Measurements from ENCODE around the gene ZC2HC1C. TPM values are rescaled to one million over a fixed set of nuclear protein-coding genes. Genes with fewer than 3 reads are reported as not detected.

The ZC2HC1C gene
- total RNA-seq, 2 donors from 2014 or later, result 2.3 to 2.7 TPM

GRCh38 chr14:75077794-75078193, 8.4 kb downstream of the ZC2HC1C start:
- H3K36me3 ChIP-seq (ENCODE audit: control insufficient read depth, insufficient read depth, low read length), result peaks cover 3% of the 10 kb centered on the region
- no peak overlapping the region for H3K27ac Mint-ChIP-seq
- peaks cover 6% of the 10 kb centered on the region for H3K36me3 Mint-ChIP-seq (ENCODE audit: low read depth)
- no peak overlapping the region for H3K4me3 Mint-ChIP-seq
- H3K9me3 ChIP-seq (ENCODE audit: control insufficient read depth, low read length), result no peaks in the 10 kb centered on the region
- H3K9ac ChIP-seq (ENCODE audit: extremely low read depth, low read length, poor library complexity, severe bottlenecking), result no peak overlapping the region
- H3K27me3 ChIP-seq (ENCODE audit: control insufficient read depth, insufficient read depth, low read length, poor library complexity, severe bottlenecking), result no peaks in the 10 kb centered on the region
- H3K27ac ChIP-seq (ENCODE audit: low read depth, low read length), result no peak overlapping the region
- TF ChIP-seq, protein P1, sequence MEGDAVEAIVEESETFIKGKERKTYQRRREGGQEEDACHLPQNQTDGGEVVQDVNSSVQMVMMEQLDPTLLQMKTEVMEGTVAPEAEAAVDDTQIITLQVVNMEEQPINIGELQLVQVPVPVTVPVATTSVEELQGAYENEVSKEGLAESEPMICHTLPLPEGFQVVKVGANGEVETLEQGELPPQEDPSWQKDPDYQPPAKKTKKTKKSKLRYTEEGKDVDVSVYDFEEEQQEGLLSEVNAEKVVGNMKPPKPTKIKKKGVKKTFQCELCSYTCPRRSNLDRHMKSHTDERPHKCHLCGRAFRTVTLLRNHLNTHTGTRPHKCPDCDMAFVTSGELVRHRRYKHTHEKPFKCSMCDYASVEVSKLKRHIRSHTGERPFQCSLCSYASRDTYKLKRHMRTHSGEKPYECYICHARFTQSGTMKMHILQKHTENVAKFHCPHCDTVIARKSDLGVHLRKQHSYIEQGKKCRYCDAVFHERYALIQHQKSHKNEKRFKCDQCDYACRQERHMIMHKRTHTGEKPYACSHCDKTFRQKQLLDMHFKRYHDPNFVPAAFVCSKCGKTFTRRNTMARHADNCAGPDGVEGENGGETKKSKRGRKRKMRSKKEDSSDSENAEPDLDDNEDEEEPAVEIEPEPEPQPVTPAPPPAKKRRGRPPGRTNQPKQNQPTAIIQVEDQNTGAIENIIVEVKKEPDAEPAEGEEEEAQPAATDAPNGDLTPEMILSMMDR (conservative IDR thresholded peaks at IDR 0.05), result no peak
- peaks cover 2% of the 10 kb centered on the region for H3K4me1 ChIP-seq (ENCODE audit: control insufficient read depth, insufficient read depth, low read length)
- no peak for DNase-seq
- H3K4me3 ChIP-seq (ENCODE audit: low read length), result no peak overlapping the region
- H3K4me1 Mint-ChIP-seq, result no peaks in the 10 kb centered on the region
- H3K9me3 Mint-ChIP-seq, result no peaks in the 10 kb centered on the region
- no peaks in the 10 kb centered on the region for H3K27me3 Mint-ChIP-seq (ENCODE audit: insufficient read depth)

DNA sequence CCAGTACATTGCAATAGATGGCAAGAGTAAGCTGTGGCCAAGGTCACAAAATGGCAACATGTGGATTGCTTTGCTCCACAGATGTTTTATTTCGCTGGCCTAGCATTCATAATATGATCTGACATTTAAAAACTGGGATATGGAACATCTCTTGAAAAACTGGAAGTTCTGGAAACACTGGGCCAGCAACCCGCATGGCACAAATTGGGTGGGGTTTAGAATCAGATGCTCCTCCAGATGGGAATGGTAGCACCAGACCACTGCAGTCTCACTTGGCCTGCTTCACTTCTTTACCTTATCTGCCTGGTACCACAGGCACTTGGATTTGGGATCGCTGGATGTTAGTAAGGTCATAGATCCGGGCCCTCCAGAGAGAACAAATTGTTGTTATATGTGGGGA, 10.1 kb downstream of the ZC2HC1C start:
- no peak overlapping the region for H3K27ac Mint-ChIP-seq

DNA sequence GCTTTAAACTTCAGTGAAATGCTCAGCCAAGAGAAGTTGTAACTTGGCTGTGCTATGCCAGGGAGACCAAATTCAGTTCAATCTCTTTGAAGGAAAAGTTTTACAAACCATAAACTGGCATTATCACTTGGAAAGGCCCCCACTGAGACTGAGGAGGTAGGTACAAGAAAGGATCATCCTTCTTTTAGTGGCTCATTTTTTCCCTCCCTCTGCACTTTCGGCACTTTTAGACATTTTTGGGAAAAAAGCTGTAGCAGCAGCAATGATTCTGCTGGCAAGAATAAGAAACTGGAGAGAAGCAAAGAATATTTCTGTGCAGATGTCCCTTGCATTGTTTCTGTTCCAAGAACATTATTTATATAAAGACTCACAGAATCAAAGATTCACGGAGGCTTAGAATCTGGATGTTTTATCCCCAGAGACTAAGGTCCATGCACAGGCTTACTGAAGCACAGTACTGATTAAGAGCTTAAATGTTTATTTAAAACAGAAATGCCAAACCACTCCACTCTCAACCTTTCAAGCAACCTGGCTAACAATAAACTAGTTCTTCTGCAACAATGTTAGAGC, 12.3 kb downstream of the ZC2HC1C start:
- Histone ChIP-seq H3K27ac (ENCODE audit: low read depth, low read length) (no peak overlapping the region), H3K4me3 (ENCODE audit: low read length) (no peak overlapping the region), H3K4me1 (ENCODE audit: control insufficient read depth, insufficient read depth, low read length) (peaks cover 2% of the 10 kb centered on the region), H3K9ac (ENCODE audit: extremely low read depth, low read length, poor library complexity, severe bottlenecking) (no peak overlapping the region), H3K27me3 (ENCODE audit: control insufficient read depth, insufficient read depth, low read length, poor library complexity, severe bottlenecking) (no peaks in the 10 kb centered on the region), H3K36me3 (ENCODE audit: control insufficient read depth, insufficient read depth, low read length) (peaks cover 33% of the 10 kb centered on the region), H3K9me3 (ENCODE audit: control insufficient read depth, low read length) (no peaks in the 10 kb centered on the region)
- DNase-seq, result no peak
- no peaks in the 10 kb centered on the region for H3K9me3 Mint-ChIP-seq
- peaks cover 33% of the 10 kb centered on the region for H3K36me3 Mint-ChIP-seq (ENCODE audit: low read depth)
- TF ChIP-seq, protein P1 (conservative IDR thresholded peaks at IDR 0.05), result no peak
- H3K27me3 Mint-ChIP-seq (ENCODE audit: insufficient read depth), result no peaks in the 10 kb centered on the region
- no peaks in the 10 kb centered on the region for H3K4me1 Mint-ChIP-seq
- H3K4me3 Mint-ChIP-seq, result no peak overlapping the region
- no peak overlapping the region for H3K27ac Mint-ChIP-seq
- 85% methylated on average over 2 of the region's 2 CpGs; no CpG with 5 or more reads in 1 of the 2 experiments for WGBS, 2 experiments (ENCODE audit: insufficient coverage in 1 of 2, insufficient read length in 1 of 2)

More for the DNA sequence above, 10.1 kb downstream of the ZC2HC1C start:
- Histone ChIP-seq H3K4me3 (ENCODE audit: low read length) (no peak overlapping the region), H3K36me3 (ENCODE audit: control insufficient read depth, insufficient read depth, low read length) (peaks cover 13% of the 10 kb centered on the region), H3K9me3 (ENCODE audit: control insufficient read depth, low read length) (no peaks in the 10 kb centered on the region), H3K27me3 (ENCODE audit: control insufficient read depth, insufficient read depth, low read length, poor library complexity, severe bottlenecking) (no peaks in the 10 kb centered on the region), H3K9ac (ENCODE audit: extremely low read depth, low read length, poor library complexity, severe bottlenecking) (no peak overlapping the region), H3K27ac (ENCODE audit: low read depth, low read length) (no peak overlapping the region), H3K4me1 (ENCODE audit: control insufficient read depth, insufficient read depth, low read length) (peaks cover 2% of the 10 kb centered on the region)
- no peak for DNase-seq
- H3K9me3 Mint-ChIP-seq, result no peaks in the 10 kb centered on the region
- no peak overlapping the region for H3K4me3 Mint-ChIP-seq
- TF ChIP-seq, protein P1 (conservative IDR thresholded peaks at IDR 0.05), result no peak
- no peaks in the 10 kb centered on the region for H3K27me3 Mint-ChIP-seq (ENCODE audit: insufficient read depth)
- no peaks in the 10 kb centered on the region for H3K4me1 Mint-ChIP-seq
- peaks cover 15% of the 10 kb centered on the region for H3K36me3 Mint-ChIP-seq (ENCODE audit: low read depth)
- WGBS, 2 experiments (ENCODE audit: insufficient coverage in 1 of 2, insufficient read length in 1 of 2), result 93 to 100% methylated on average over 3 to 4 of the region's 4 CpGs

Data from endodermal cell (in vitro differentiated cells).